Activated CD8-positive, alpha-beta memory T cell treated with anti-CD3 and anti-CD28 coated beads for 48 hours (primary cell): ENCODE results near the gene DAB2.
"Not testable (repeated sequence)": the region's sequence is repeated elsewhere in the genome, so short reads cannot be mapped to it uniquely, and the experiment has no call there.

Source experiments
- DNase-seq, 3 experiments: peaks; one replicate each; pipeline ENCODE4 v3.0.0-alpha.2; 2020; ENCODE audit warnings: low read depth in 2 of 3, low spot score in 2 of 3

Gene DAB2

GRCh38 chr5:39352170-39352569, 72.6 kb downstream of the DAB2 start:
- DNase-seq = no peak

- DNase-seq = no peak
Measured at GRCh38 chr5:39349484-39349883, 75.3 kb downstream of the DAB2 start.

GRCh38 chr5:39342460-39342859, 82.3 kb downstream of the DAB2 start:
- DNase-seq = no peak

GRCh38 chr5:39341896-39342295, 82.9 kb downstream of the DAB2 start:
- no peak for DNase-seq

GRCh38 chr5:39340506-39340905, 84.3 kb downstream of the DAB2 start:
- no peak for DNase-seq

GRCh38 chr5:39337252-39337915, 87.4 kb downstream of the DAB2 start:
- DNase-seq = no peak

- DNase-seq = not testable (repeated sequence)
Measured at GRCh38 chr5:39334296-39334695, 90.5 kb downstream of the DAB2 start.

GRCh38 chr5:39333104-39333503, 91.7 kb downstream of the DAB2 start:
- DNase-seq = no peak

- DNase-seq = no peak
Measured at GRCh38 chr5:39331861-39332381, 92.9 kb downstream of the DAB2 start.

GRCh38 chr5:39328731-39329130, 96.0 kb downstream of the DAB2 start:
- no peak for DNase-seq

GRCh38 chr5:39323542-39323941, 101.2 kb downstream of the DAB2 start:
- no peak for DNase-seq
